GM12878 (cell line): ENCODE data around the gene ZNF595. TPM values are rescaled to one million over a fixed set of nuclear protein-coding genes. Genes with fewer than 3 reads are reported as not detected.

ENCODE experiments used
- ATAC-seq: fragments of 200-7000 bp; cut with Tn5 transposase; 3 replicates; pipeline ENCODE4 v1.9.1; 2020; ENCODE audit warnings: mild to moderate bottlenecking, moderate library complexity
- BruUV-seq: library from RNA; stranded (reverse); fragments of 400-500 nt; replicated peaks from 2 replicates; lab custom pipeline; 2021; lab: Mats Ljungman, UMichigan
- CTCF ChIA-PET: fragments of 300-600 bp; sonication (Branson Sonifier 250); formaldehyde crosslinking; extraction: SDS; loops from one replicate; lab custom pipeline; 2021; ENCODE audit warnings: inconsistent platforms; lab: Yijun Ruan, JAX
- POLR2A ChIA-PET: fragments of 350-600 bp; formaldehyde crosslinking; extraction: SDS; loops from one replicate; lab custom pipeline; 2021; ENCODE audit warnings: inconsistent platforms; lab: Charles Lee
- RAD21 ChIA-PET: fragments of 300-600 bp; sonication (Branson Sonifier 250); formaldehyde crosslinking; loops from one replicate; lab custom pipeline; 2023; ENCODE audit warnings: antibody characterized with exemption; ENCODE audit not compliant: unreplicated experiment; lab: Charles Lee
- SMC1A ChIA-PET: fragments of 300-600 bp; sonication (Branson Sonifier 250); formaldehyde crosslinking; loops from one replicate; lab custom pipeline; 2023; ENCODE audit not compliant: unreplicated experiment, uncharacterized antibody; lab: Charles Lee
- DNase-seq: peaks from one replicate; pipeline ENCODE4 v3.0.0-alpha.2; 2011; ENCODE audit warnings: low read depth, low spot score
- FAIRE-seq: peaks from 3 replicates; lab custom pipeline; 2011; peaks lifted over from hg19 to GRCh38; lab: Jason Lieb, UNC
- H2AFZ ChIP-seq: 2 replicates; pipeline ENCODE4 v1.6.0; 2011; ENCODE audit warnings: low read depth, low read length, control low read depth; ENCODE audit not compliant: control insufficient read depth
- H3K27ac ChIP-seq: 2 replicates; pipeline ENCODE4 v1.5.1; 2011; ENCODE audit warnings: control low read depth; ENCODE audit not compliant: control insufficient read depth, insufficient read depth
- H3K27me3 ChIP-seq, 2 experiments: replicated peaks in 1 of 2; 2 replicates each; pipeline versions ENCODE4 v1.6.0 to v1.6.1; 2011; ENCODE audit warnings: low read length in 1 of 2; ENCODE audit not compliant: control insufficient read depth in 2 of 2, insufficient read depth in 2 of 2
- H3K36me3 ChIP-seq, 2 experiments: 2 replicates each; pipeline ENCODE4 v1.5.1; 2011; ENCODE audit warnings: low read length in 1 of 2; ENCODE audit not compliant: control insufficient read depth in 2 of 2, insufficient read depth in 2 of 2
- H3K4me1 ChIP-seq: 2 replicates; pipeline ENCODE4 v1.6.1; 2011; ENCODE audit warnings: mild to moderate bottlenecking, low read length, moderate library complexity, mixed read lengths; ENCODE audit not compliant: control insufficient read depth, insufficient read depth
- H3K4me2 ChIP-seq: 2 replicates; pipeline ENCODE4 v1.6.0; 2011; ENCODE audit warnings: control low read depth; ENCODE audit not compliant: control insufficient read depth, insufficient read depth
- H3K4me3 ChIP-seq: fragments of 200-600 bp; sonication (generic); 2 replicates; pipeline ENCODE4 v1.5.1; 2016
- H3K79me2 ChIP-seq: 2 replicates; pipeline ENCODE4 v1.6.0; 2011; ENCODE audit warnings: low read length; ENCODE audit not compliant: control insufficient read depth, insufficient read depth
- H3K9ac ChIP-seq: 2 replicates; pipeline ENCODE4 v1.8.0; 2011; ENCODE audit warnings: low read length, control low read depth, mixed read lengths; ENCODE audit not compliant: control insufficient read depth, insufficient read depth
- H3K9me3 ChIP-seq: replicated peaks from 3 replicates; pipeline ENCODE4 v1.5.1; 2011; ENCODE audit warnings: mild to moderate bottlenecking, low read length; ENCODE audit not compliant: control insufficient read depth, insufficient read depth
- H4K20me1 ChIP-seq: 2 replicates; pipeline ENCODE4 v1.6.0; 2011; ENCODE audit not compliant: control insufficient read depth, insufficient read depth
- ASH2L ChIP-seq: fragments of 300-600, 200-600 bp; sonication (generic); IDR thresholded peaks from 2 replicates; pipeline ENCODE4 v1.6.1; 2017; ENCODE audit warnings: low read depth, mild to moderate bottlenecking, borderline replicate concordance
- E2F4 ChIP-seq: IDR thresholded peaks from 2 replicates; pipeline ENCODE4 v1.6.1; 2012; ENCODE audit warnings: low read depth, low read length, improper control_type of control experiment
- E4F1 ChIP-seq: fragments of 450-650 bp; IDR thresholded peaks from 2 replicates; pipeline ENCODE4 v1.6.1; 2018; ENCODE audit warnings: borderline replicate concordance, mild to moderate bottlenecking; ENCODE audit not compliant: partially characterized antibody
- EP300 ChIP-seq, 2 experiments: fragments of 150-350 bp in 1 of 2; IDR thresholded peaks; 2 replicates each; pipeline ENCODE4 v1.6.1; 2011 to 2012; ENCODE audit warnings: low read depth in 2 of 2, low read length in 2 of 2, borderline replicate concordance in 1 of 2, improper control_type of control experiment in 1 of 2, inconsistent platforms in 1 of 2; ENCODE audit not compliant: control insufficient read depth in 1 of 2
- IRF4 ChIP-seq: IDR thresholded peaks from 2 replicates; pipeline ENCODE4 v1.6.1; 2011; ENCODE audit warnings: low read depth, low read length
- MXI1 ChIP-seq: fragments of 150-350 bp; IDR thresholded peaks from 2 replicates; pipeline ENCODE4 v1.6.1; 2011; ENCODE audit warnings: low read depth, mild to moderate bottlenecking, inconsistent platforms, low read length, improper control_type of control experiment
- MYB ChIP-seq: fragments of 150-350 bp; IDR thresholded peaks from 2 replicates; pipeline ENCODE4 v1.6.1; 2014; ENCODE audit warnings: mild to moderate bottlenecking, low read depth, low read length, borderline replicate concordance
- NFXL1 ChIP-seq: fragments of 450-650 bp; IDR thresholded peaks from 2 replicates; pipeline ENCODE4 v1.6.1; 2017; ENCODE audit warnings: antibody characterized with exemption, mild to moderate bottlenecking, borderline replicate concordance
- NKRF ChIP-seq: fragments of 450-650 bp; conservative IDR thresholded peaks from 2 replicates; pipeline ENCODE4 v1.6.1; 2017; ENCODE audit warnings: mild to moderate bottlenecking, moderate library complexity
- RAD51 ChIP-seq: fragments of 450-650 bp; IDR thresholded peaks from 2 replicates; pipeline ENCODE4 v1.6.1; 2016; ENCODE audit warnings: moderate library complexity, mild to moderate bottlenecking, inconsistent platforms
- RBBP5 ChIP-seq: fragments of 200-600 bp; sonication (generic); conservative IDR thresholded peaks from 2 replicates; pipeline ENCODE4 v1.6.1; 2016
- SREBF1 ChIP-seq: IDR thresholded peaks from 2 replicates; pipeline ENCODE4 v1.6.1; 2012; ENCODE audit warnings: mild to moderate bottlenecking, low read length
- STAT1 ChIP-seq: fragments of 450-650 bp; conservative IDR thresholded peaks from 2 replicates; pipeline ENCODE4 v1.6.1; 2014; ENCODE audit warnings: antibody characterized with exemption, mild to moderate bottlenecking
- SUPT20H ChIP-seq: IDR thresholded peaks from 2 replicates; pipeline ENCODE4 v1.6.1; 2011; ENCODE audit warnings: low read depth, mild to moderate bottlenecking, low read length, moderate library complexity, borderline replicate concordance; ENCODE audit not compliant: control insufficient read depth
- TCF3 ChIP-seq: IDR thresholded peaks from 2 replicates; pipeline ENCODE4 v1.6.1; 2012; ENCODE audit warnings: low read depth, mild to moderate bottlenecking, low read length, borderline replicate concordance; ENCODE audit not compliant: insufficient read depth
- ZBED1 ChIP-seq: IDR thresholded peaks from 2 replicates; pipeline ENCODE4 v1.6.1; 2016; ENCODE audit warnings: borderline replicate concordance
- ZNF622 ChIP-seq: fragments of 450-650 bp; IDR thresholded peaks from 2 replicates; pipeline ENCODE4 v1.6.1; 2017; ENCODE audit warnings: mild to moderate bottlenecking, inconsistent platforms
- in situ Hi-C: fragments of 300-500 bp; cut with MboI; formaldehyde crosslinking; loops from 9 replicates; pipeline ENCODE4 v1.14.3; 2018; ENCODE audit warnings: mixed read lengths
- intact Hi-C: fragments of 100-400 bp; cut with micrococcal nuclease; formaldehyde crosslinking; loops from one replicate; pipeline ENCODE4 v1.14.2; 2022; ENCODE audit not compliant: unreplicated experiment
- polyA plus RNA-seq, 11 experiments: library from polyadenylated mRNA; depleted of rRNA in 4 of 11; unstranded in 6 of 11; stranded (reverse) in 5 of 11; fragments of >200 nt; fragmentation: Nextera tagmentation in 4 of 11; fragmentation: Illumina TruSeq in 1 of 11; extraction: Ambion mirVana in 4 of 11; extraction: Trizol in 1 of 11; gene quantifications; 1 replicate in 1 of 11; 2 replicates in 10 of 11; pipeline versions ENCODE4 v1.2.1 to v1.2.3, GENCODE V29; 2011 to 2016; ENCODE audit warnings: inconsistent platforms in 2 of 11, missing spikeins in 2 of 11, low read depth in 1 of 11
- total RNA-seq, 4 experiments: library from RNA; depleted of rRNA in 3 of 4; stranded (reverse); fragments of >200 nt in 3 of 4; fragmentation: Illumina TruSeq in 1 of 4; extraction: Trizol in 1 of 4; gene quantifications; 2 replicates each; pipeline versions ENCODE4 v1.2.1 to v1.2.3, GENCODE V29; 2013 to 2021
- TF ChIP-seq, protein P1 (sequence below): fragments of 450-650 bp; IDR thresholded peaks from 2 replicates; pipeline ENCODE4 v1.6.1; 2017; ENCODE audit warnings: borderline replicate concordance

The ZNF595 gene
- total and polyA plus RNA-seq, 10 of the 15 experiments (the other 5 are each of a cell fraction or from before 2014, with no cell fraction given): 0.14 to 0.21 (median 0.18) TPM; not detected in 7

DNA sequence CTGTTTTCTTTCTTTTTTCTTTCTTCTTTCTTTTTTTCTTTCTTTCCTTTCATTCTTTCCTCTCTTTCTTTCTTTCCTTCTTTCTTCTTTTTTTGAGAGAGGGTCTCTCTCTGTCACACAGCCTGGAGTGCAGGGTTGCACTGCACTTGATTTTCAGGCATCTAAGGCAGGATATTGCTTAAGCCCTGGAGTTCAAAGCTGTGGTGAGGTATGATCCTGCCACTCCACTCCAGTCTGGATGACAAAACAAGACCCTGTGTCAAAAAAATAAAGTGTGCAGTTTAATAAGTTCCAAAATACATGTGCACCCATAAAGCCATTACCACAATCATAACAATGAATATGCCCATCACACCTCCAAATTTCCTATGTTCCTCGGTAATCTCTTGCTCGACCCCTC, 60.6 kb downstream of the ZNF595 start (continued):
- TF ChIP-seq E2F4: no peak

DNA sequence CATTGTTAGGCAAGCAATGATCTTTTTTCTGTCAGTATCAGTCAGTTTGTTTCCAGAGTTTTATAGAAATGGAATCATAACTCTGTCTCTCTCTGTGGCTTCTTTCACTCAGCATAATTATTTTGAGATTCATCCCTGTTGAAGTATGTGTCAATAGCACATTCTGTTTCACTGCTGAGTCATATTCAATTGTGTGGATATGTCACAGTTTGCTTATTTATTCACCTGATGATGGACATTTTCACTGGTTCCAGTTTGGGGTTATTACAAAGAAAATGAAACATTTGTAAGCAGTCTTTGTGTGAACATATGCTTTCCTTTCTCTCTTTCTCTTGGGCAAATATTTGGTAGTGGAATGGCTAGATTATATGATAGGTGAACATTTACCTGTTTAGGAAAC, 61.0 kb downstream of the ZNF595 start:
- in situ Hi-C loops (no loop called here), intact Hi-C loops (no loop called here)
- DNase-seq (no peak), FAIRE-seq (no peak), ATAC-seq (no peak)
- H3K27me3 ChIP-seq: no peaks in the 10 kb centered on the region
- no peak overlapping the region for H3K4me3 ChIP-seq
- no peak overlapping the region for H3K27ac ChIP-seq
- H3K4me1 ChIP-seq: no peaks in the 10 kb centered on the region
- H3K36me3 ChIP-seq: no peaks in the 10 kb centered on the region
- ChIA-PET RAD21 (no interaction called here), CTCF (no interaction called here), SMC1A (no interaction called here), POLR2A (interaction anchor here (0.7 kb wide), 1 partner anchor 12 kb away, joined by 6 read pairs; no protein-coding TSS in a partner anchor)
- no peaks in the 10 kb centered on the region; the same call in 2 of the 3 replicates for H3K9me3 ChIP-seq
- no peaks in the 10 kb centered on the region for H4K20me1 ChIP-seq
- H3K9ac ChIP-seq: no peak overlapping the region
- no peak overlapping the region for H2AFZ ChIP-seq
- no peaks in the 10 kb centered on the region for H3K79me2 ChIP-seq
- no peak overlapping the region for H3K4me2 ChIP-seq
- BruUV-seq: no TSS peak
- TF ChIP-seq RBBP5 (no peak), MYB (no peak), NFXL1 (no peak), EP300 (IDR thresholded peaks at IDR 0.05; ENCODE audit: borderline replicate concordance in 1 of 2, control insufficient read depth in 1 of 2, low read depth in 2 of 2, low read length in 2 of 2) (no peak), E4F1 (no peak), NKRF (no peak), ZBED1 (no peak), ZNF622 (no peak), STAT1 (no peak), ASH2L (no peak), IRF4 (no peak), MXI1 (no peak), SUPT20H (no peak), TCF3 (no peak), SREBF1 (no peak), RAD51 (no peak)
- TF ChIP-seq, protein P1, sequence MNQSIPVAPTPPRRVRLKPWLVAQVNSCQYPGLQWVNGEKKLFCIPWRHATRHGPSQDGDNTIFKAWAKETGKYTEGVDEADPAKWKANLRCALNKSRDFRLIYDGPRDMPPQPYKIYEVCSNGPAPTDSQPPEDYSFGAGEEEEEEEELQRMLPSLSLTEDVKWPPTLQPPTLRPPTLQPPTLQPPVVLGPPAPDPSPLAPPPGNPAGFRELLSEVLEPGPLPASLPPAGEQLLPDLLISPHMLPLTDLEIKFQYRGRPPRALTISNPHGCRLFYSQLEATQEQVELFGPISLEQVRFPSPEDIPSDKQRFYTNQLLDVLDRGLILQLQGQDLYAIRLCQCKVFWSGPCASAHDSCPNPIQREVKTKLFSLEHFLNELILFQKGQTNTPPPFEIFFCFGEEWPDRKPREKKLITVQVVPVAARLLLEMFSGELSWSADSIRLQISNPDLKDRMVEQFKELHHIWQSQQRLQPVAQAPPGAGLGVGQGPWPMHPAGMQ: no peak
